Esophagus squamous epithelium (tissue), 4 donors: ENCODE data around the gene HCN1.

Experiments used
- CTCF ChIP-seq, 6 experiments: fragments of 450-650 bp in 4 of 6; fragments of 200-600 bp in 2 of 6; sonication (generic) in 2 of 6; IDR thresholded peaks; one replicate each; pipeline ENCODE4 v1.5.1; 2016 to 2019; ENCODE audit warnings: antibody characterized with exemption in 6 of 6, mild to moderate bottlenecking in 4 of 6, moderate library complexity in 4 of 6
- POLR2A ChIP-seq, 4 donors: fragments of 450-650 bp; IDR thresholded peaks; one replicate each; pipeline ENCODE4 v1.6.1; 2017; ENCODE audit warnings: antibody characterized with exemption in 4 of 4, mild to moderate bottlenecking in 4 of 4, moderate library complexity in 3 of 4

- TF ChIP-seq POLR2A (IDR thresholded peaks at IDR 0.05) (no peak), CTCF (IDR thresholded peaks at IDR 0.05) (no peak)
Measured at GRCh38 chr5:45686620-45687019, 9.6 kb downstream of the HCN1 start.
